Caco-2 (cell line): ENCODE results near the gene ABHD16A. TPM values are rescaled to one million over a fixed set of nuclear protein-coding genes. Genes with fewer than 3 reads are reported as not detected.
"Not testable (repeated sequence)": the region's sequence is repeated elsewhere in the genome, so short reads cannot be mapped to it uniquely, and the experiment has no call there.

Source experiments
- BruUV-seq: library from RNA; stranded (reverse); fragments of 400-500 nt; replicated peaks from 2 replicates; lab custom pipeline; 2021; lab: Mats Ljungman, UMichigan
- CTCF ChIA-PET: fragments of 300-600 bp; sonication (Branson Sonifier 250); formaldehyde crosslinking; loops from one replicate; lab custom pipeline; 2022; ENCODE audit warnings: antibody characterized with exemption; lab: Charles Lee
- POLR2A ChIA-PET: fragments of 300-600 bp; sonication (Branson Sonifier 250); formaldehyde crosslinking; loops from one replicate; lab custom pipeline; 2022; ENCODE audit warnings: antibody characterized with exemption; lab: Charles Lee
- DNase-seq, 2 experiments: peaks; one replicate each; pipeline versions ENCODE4 v3.0.0 to v3.0.0-alpha.2; 2020 to 2022
- H3K27me3 ChIP-seq: replicated peaks from 2 replicates; pipeline ENCODE4 v1.6.0; 2011; ENCODE audit warnings: low read length; ENCODE audit not compliant: control insufficient read depth, insufficient read depth
- H3K36me3 ChIP-seq: 2 replicates; pipeline ENCODE4 v1.5.1; 2011; ENCODE audit warnings: low read length; ENCODE audit not compliant: control insufficient read depth, insufficient read depth
- H3K4me1 ChIP-seq: fragments of 250-450 bp; sonication (Bioruptor Pico); 2 replicates; pipeline ENCODE4 v1.5.1; 2020; ENCODE audit warnings: mild to moderate bottlenecking
- H3K4me3 ChIP-seq: 2 replicates; pipeline ENCODE4 v1.5.1; 2011; ENCODE audit warnings: low read depth, mild to moderate bottlenecking, control low read depth, low read length
- H3K9me3 ChIP-seq: fragments of 250-450 bp; sonication (Bioruptor Pico); 2 replicates; pipeline ENCODE4 v1.5.1; 2020; ENCODE audit warnings: mild to moderate bottlenecking, moderate library complexity
- H3K27ac Mint-ChIP-seq: one replicate; pipeline ENCODE4 v1.8.0; 2022; ENCODE audit warnings: mixed read lengths; ENCODE audit not compliant: unreplicated experiment
- H3K27me3 Mint-ChIP-seq: one replicate; pipeline ENCODE4 v1.8.0; 2022; ENCODE audit warnings: mixed read lengths; ENCODE audit not compliant: insufficient read depth, unreplicated experiment
- H3K36me3 Mint-ChIP-seq: one replicate; pipeline ENCODE4 v1.8.0; 2022; ENCODE audit warnings: mild to moderate bottlenecking, mixed read lengths; ENCODE audit not compliant: insufficient read depth, unreplicated experiment
- H3K4me1 Mint-ChIP-seq: one replicate; pipeline ENCODE4 v1.8.0; 2022; ENCODE audit warnings: low read depth, mixed read lengths; ENCODE audit not compliant: unreplicated experiment
- H3K4me3 Mint-ChIP-seq: one replicate; pipeline ENCODE4 v1.8.0; 2022; ENCODE audit warnings: mild to moderate bottlenecking, moderate library complexity, mixed read lengths; ENCODE audit not compliant: unreplicated experiment
- H3K9me3 Mint-ChIP-seq: one replicate; pipeline ENCODE4 v1.8.0; 2022; ENCODE audit warnings: mixed read lengths; ENCODE audit not compliant: unreplicated experiment
- intact Hi-C: fragments of 100-400 bp; cut with micrococcal nuclease; formaldehyde crosslinking; loops from one replicate; pipeline ENCODE4 v1.10.0; 2022; ENCODE audit not compliant: unreplicated experiment
- total RNA-seq: library from RNA; stranded (reverse); gene quantifications from 2 replicates; pipeline ENCODE4 v1.2.3, GENCODE V29; 2022
- TF ChIP-seq, protein P1 (sequence below), 2 experiments: fragments of 200-600 bp in 1 of 2; IDR thresholded peaks; 1 replicate in 1 of 2; 2 replicates in 1 of 2; pipeline versions ENCODE4 v1.5.1 to v1.8.0; 2011 to 2022; ENCODE audit warnings: antibody characterized with exemption in 1 of 2, control low read depth in 1 of 2, inconsistent platforms in 1 of 2, low read depth in 1 of 2, low read length in 1 of 2, mild to moderate bottlenecking in 1 of 2, moderate library complexity in 1 of 2; ENCODE audit not compliant: insufficient read depth in 1 of 2, severe bottlenecking in 1 of 2, unreplicated experiment in 1 of 2

Gene ABHD16A
- total RNA-seq, 1 experiment from 2014 or later: 62.7 TPM

DNA sequence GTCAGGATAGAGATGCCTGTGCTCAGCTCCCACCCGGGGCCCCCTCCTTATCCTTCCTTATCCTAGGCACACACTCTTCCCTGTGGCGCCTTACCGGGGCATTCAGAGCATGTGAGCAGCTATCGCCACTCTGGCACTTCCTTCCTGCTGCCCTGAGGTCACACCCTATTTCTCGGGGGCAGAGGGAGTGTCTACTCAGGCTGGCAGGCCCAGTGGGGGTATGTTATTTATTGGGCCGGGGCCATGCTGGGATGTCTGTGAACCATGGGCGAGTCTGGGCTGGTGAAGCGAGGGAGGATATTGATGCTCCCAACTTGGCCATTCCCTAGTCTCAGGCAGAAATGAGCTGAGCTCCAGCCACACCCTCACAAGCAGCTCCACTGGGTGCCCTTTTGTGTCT, 8.1 kb upstream of the ABHD16A start:
- peaks cover 31% of the 10 kb centered on the region for H3K4me1 Mint-ChIP-seq
- intact Hi-C loops: no loop called here
- Histone ChIP-seq H3K36me3 (no peaks in the 10 kb centered on the region), H3K27me3 (no peaks in the 10 kb centered on the region), H3K4me1 (peaks cover 26% of the 10 kb centered on the region), H3K9me3 (no peaks in the 10 kb centered on the region), H3K4me3 (no peak overlapping the region)
- no TSS peak for BruUV-seq
- no peaks in the 10 kb centered on the region for H3K9me3 Mint-ChIP-seq
- no peaks in the 10 kb centered on the region for H3K27me3 Mint-ChIP-seq
- H3K27ac Mint-ChIP-seq: no peak overlapping the region
- ChIA-PET CTCF (interaction anchor here (1.0 kb wide), 1 partner anchor 30 kb away, joined by 4 read pairs; the partner anchor contains the start of gene LY6G5C), POLR2A (interaction anchor here (0.9 kb wide), 1 partner anchor 116 kb away, joined by 4 read pairs; the partner anchor contains the start of gene HSPA1B)
- DNase-seq: no peak
- H3K36me3 Mint-ChIP-seq: peaks cover 5% of the 10 kb centered on the region
- no peak overlapping the region for H3K4me3 Mint-ChIP-seq
- TF ChIP-seq, protein P1, sequence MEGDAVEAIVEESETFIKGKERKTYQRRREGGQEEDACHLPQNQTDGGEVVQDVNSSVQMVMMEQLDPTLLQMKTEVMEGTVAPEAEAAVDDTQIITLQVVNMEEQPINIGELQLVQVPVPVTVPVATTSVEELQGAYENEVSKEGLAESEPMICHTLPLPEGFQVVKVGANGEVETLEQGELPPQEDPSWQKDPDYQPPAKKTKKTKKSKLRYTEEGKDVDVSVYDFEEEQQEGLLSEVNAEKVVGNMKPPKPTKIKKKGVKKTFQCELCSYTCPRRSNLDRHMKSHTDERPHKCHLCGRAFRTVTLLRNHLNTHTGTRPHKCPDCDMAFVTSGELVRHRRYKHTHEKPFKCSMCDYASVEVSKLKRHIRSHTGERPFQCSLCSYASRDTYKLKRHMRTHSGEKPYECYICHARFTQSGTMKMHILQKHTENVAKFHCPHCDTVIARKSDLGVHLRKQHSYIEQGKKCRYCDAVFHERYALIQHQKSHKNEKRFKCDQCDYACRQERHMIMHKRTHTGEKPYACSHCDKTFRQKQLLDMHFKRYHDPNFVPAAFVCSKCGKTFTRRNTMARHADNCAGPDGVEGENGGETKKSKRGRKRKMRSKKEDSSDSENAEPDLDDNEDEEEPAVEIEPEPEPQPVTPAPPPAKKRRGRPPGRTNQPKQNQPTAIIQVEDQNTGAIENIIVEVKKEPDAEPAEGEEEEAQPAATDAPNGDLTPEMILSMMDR (IDR thresholded peaks at IDR 0.05; ENCODE audit: insufficient read depth in 1 of 2, low read depth in 1 of 2, low read length in 1 of 2, severe bottlenecking in 1 of 2, unreplicated experiment in 1 of 2): no peak

- TF ChIP-seq, protein P1 (IDR thresholded peaks at IDR 0.05; ENCODE audit: insufficient read depth in 1 of 2, low read depth in 1 of 2, low read length in 1 of 2, severe bottlenecking in 1 of 2, unreplicated experiment in 1 of 2): no peak
- Histone ChIP-seq H3K9me3 (no peaks in the 10 kb centered on the region), H3K36me3 (no peaks in the 10 kb centered on the region), H3K4me1 (peaks cover 26% of the 10 kb centered on the region), H3K4me3 (no peak overlapping the region), H3K27me3 (no peaks in the 10 kb centered on the region)
- Mint-ChIP-seq H3K36me3 (peaks cover 5% of the 10 kb centered on the region), H3K27me3 (no peaks in the 10 kb centered on the region), H3K27ac (no peak overlapping the region), H3K4me1 (peaks cover 31% of the 10 kb centered on the region), H3K9me3 (no peaks in the 10 kb centered on the region), H3K4me3 (no peak overlapping the region)
- no TSS peak for BruUV-seq
- no peak for DNase-seq
- POLR2A ChIA-PET: interaction anchor here (0.9 to 1.0 kb wide), 2 partner anchors 28 to 117 kb away, joined by 3 to 4 read pairs; partner anchors contain the start of gene HSPA1B
- CTCF ChIA-PET: interaction anchor here (1.0 kb wide), 1 partner anchor 30 kb away, joined by 4 read pairs; the partner anchor contains the start of gene LY6G5C
- intact Hi-C loops: no loop called here
These were observed 7.5 kb upstream of the ABHD16A start for GRCh38 chr6:31710523-31711219.

DNA sequence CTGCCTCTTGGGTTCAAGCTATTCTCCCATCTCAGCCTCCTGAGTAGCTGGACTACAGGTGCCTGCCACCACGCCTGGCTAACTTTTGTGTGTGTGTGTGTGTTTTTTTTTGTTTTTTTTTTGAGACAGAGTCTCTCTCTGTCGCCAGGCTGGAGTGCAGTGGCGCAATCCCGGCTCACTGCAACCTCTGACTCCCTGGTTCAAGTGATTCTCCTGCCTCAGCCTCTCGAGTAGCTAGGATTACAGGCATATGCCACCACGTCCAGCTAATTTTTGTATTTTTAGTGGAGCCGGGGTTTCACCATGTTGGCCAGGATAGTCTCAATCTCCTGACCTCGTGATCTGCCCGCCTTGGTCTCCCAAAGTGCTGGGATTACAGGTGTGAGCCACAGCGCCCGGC, 6.0 kb upstream of the ABHD16A start:
- H3K27me3 Mint-ChIP-seq, H3K9me3 ChIP-seq, H3K36me3 ChIP-seq, H3K36me3 Mint-ChIP-seq, intact Hi-C loops, H3K9me3 Mint-ChIP-seq, CTCF ChIA-PET, DNase-seq, POLR2A ChIA-PET, H3K27me3 ChIP-seq, H3K4me3 ChIP-seq, H3K4me3 Mint-ChIP-seq, BruUV-seq, H3K27ac Mint-ChIP-seq: not testable (repeated sequence)
- H3K4me1 ChIP-seq: peaks cover 13% of the 10 kb centered on the region
- H3K4me1 Mint-ChIP-seq: peaks cover 26% of the 10 kb centered on the region
